Measurements from ENCODE around the gene ANTXRL. TPM values are rescaled to one million over a fixed set of nuclear protein-coding genes. Genes with fewer than 3 reads are reported as not detected.
A peak's percentile ranks its signal among the peaks of the same experiment; 100 is the strongest.
"Not testable (repeated sequence)": the region's sequence is repeated elsewhere in the genome, so short reads cannot be mapped to it uniquely, and the experiment has no call there.

ANTXRL gene
- polyA plus RNA-seq, 3 donors: not detected

GRCh38 chr10:46290101-46290886 is 3.5 kb downstream of the ANTXRL start:
- no peak for DNase-seq (ENCODE audit: extremely low read depth in 1 of 11, low read depth in 9 of 11, low spot score in 4 of 11)

- no peak for DNase-seq (ENCODE audit: extremely low read depth in 1 of 11, low read depth in 9 of 11, low spot score in 4 of 11)
These were observed 5.2 kb downstream of the ANTXRL start for GRCh38 chr10:46291817-46292572.

GRCh38 chr10:46292573-46293023 is 5.8 kb downstream of the ANTXRL start:
- no peak for DNase-seq (ENCODE audit: extremely low read depth in 1 of 11, low read depth in 9 of 11, low spot score in 4 of 11)

GRCh38 chr10:46293228-46293627 is 6.4 kb downstream of the ANTXRL start:
- no peak for DNase-seq (ENCODE audit: extremely low read depth in 1 of 11, low read depth in 9 of 11, low spot score in 4 of 11)

GRCh38 chr10:46293832-46294640 is 7.2 kb downstream of the ANTXRL start:
- DNase-seq (ENCODE audit: extremely low read depth in 1 of 11, low read depth in 9 of 11, low spot score in 4 of 11): no peak

GRCh38 chr10:46294641-46295220 is 7.9 kb downstream of the ANTXRL start:
- DNase-seq (ENCODE audit: extremely low read depth in 1 of 11, low read depth in 9 of 11, low spot score in 4 of 11): no peak

- not testable (repeated sequence) for DNase-seq (ENCODE audit: extremely low read depth in 1 of 11, low read depth in 9 of 11, low spot score in 4 of 11)
These were observed 8.7 kb downstream of the ANTXRL start for GRCh38 chr10:46295350-46296010.

- not testable (repeated sequence) for DNase-seq (ENCODE audit: extremely low read depth in 1 of 11, low read depth in 9 of 11, low spot score in 4 of 11)
These were observed 9.3 kb downstream of the ANTXRL start for GRCh38 chr10:46296086-46296485.

- DNase-seq (ENCODE audit: extremely low read depth in 1 of 11, low read depth in 9 of 11, low spot score in 4 of 11): no peak
These were observed 9.9 kb downstream of the ANTXRL start for GRCh38 chr10:46296641-46297141.

- no peak for DNase-seq (ENCODE audit: extremely low read depth in 1 of 11, low read depth in 9 of 11, low spot score in 4 of 11)
These were observed 10.8 kb downstream of the ANTXRL start for GRCh38 chr10:46297406-46298204.

GRCh38 chr10:46298477-46299285 is 11.9 kb downstream of the ANTXRL start:
- no peak for DNase-seq (ENCODE audit: extremely low read depth in 1 of 11, low read depth in 9 of 11, low spot score in 4 of 11)

GRCh38 chr10:46299286-46299535 is 12.4 kb downstream of the ANTXRL start:
- no peak for DNase-seq (ENCODE audit: extremely low read depth in 1 of 11, low read depth in 9 of 11, low spot score in 4 of 11)

GRCh38 chr10:46299536-46300369 is 13.0 kb downstream of the ANTXRL start:
- peak in 2 of 11 donors; percentile 18 to 31 for DNase-seq (ENCODE audit: extremely low read depth in 1 of 11, low read depth in 9 of 11, low spot score in 4 of 11)

GRCh38 chr10:46300370-46300711 is 13.5 kb downstream of the ANTXRL start:
- not testable (repeated sequence) for DNase-seq (ENCODE audit: extremely low read depth in 1 of 11, low read depth in 9 of 11, low spot score in 4 of 11)

GRCh38 chr10:46301056-46301645 is 14.4 kb downstream of the ANTXRL start:
- DNase-seq (ENCODE audit: extremely low read depth in 1 of 11, low read depth in 9 of 11, low spot score in 4 of 11): no peak
